ENCODE results near the gene PIEZO1. TPM values are rescaled to one million over a fixed set of nuclear protein-coding genes. Genes with fewer than 3 reads are reported as not detected.

The PIEZO1 gene
- total and polyA plus RNA-seq, 2 donors (not counting 3 experiments of a cell fraction or from before 2014, with no cell fraction given), result 298 to 322 TPM

GRCh38 chr16:88695218-88695617, 89.8 kb downstream of the PIEZO1 start:
- ChIA-PET CTCF (interaction anchor here (1.4 kb wide), 1 partner anchor 33 kb away, joined by 4 read pairs; the partner anchor contains the start of gene MVD), POLR2A (no interaction called here)
- TF ChIP-seq POLR2A (IDR thresholded peaks at IDR 0.05; ENCODE audit: low read depth, low read length), result no peak
- no peak for TF ChIP-seq JUN (IDR thresholded peaks at IDR 0.05; ENCODE audit: borderline replicate concordance, insufficient read depth, insufficient read length, low read depth)
- BruUV-seq (replicated peaks), result no TSS peak
- Histone ChIP-seq H3K4me3 (replicated peaks in 1 of 3; ENCODE audit: insufficient read depth in 1 of 3, low read depth in 1 of 3, low read length in 3 of 3) (no peak overlapping the region), H3K27ac (ENCODE audit: insufficient read depth, low read depth, low read length) (no peak overlapping the region), H2AFZ (ENCODE audit: low read depth, low read length) (no peak overlapping the region), H3K4me1 (ENCODE audit: control insufficient read depth, extremely low read depth, insufficient read depth, low read length) (peaks cover 2% of the 10 kb centered on the region), H3K4me2 (ENCODE audit: insufficient read depth, low read length) (no peak overlapping the region), H3K36me3 (ENCODE audit: control insufficient read depth in 2 of 2, extremely low read depth in 1 of 2, insufficient read depth in 2 of 2, low read length in 2 of 2) (peaks cover 4 to 21% of the 10 kb centered on the region in 2 experiments), H3K9ac (replicated peaks; ENCODE audit: extremely low read depth, insufficient read depth, low read length) (no peak overlapping the region), H3K79me2 (ENCODE audit: control insufficient read depth, insufficient read depth, low read length) (no peaks in the 10 kb centered on the region), H3K9me3 (replicated peaks; ENCODE audit: control insufficient read depth, insufficient read depth, low read length) (no peaks in the 10 kb centered on the region), H3K9me1 (replicated peaks; ENCODE audit: control insufficient read depth, extremely low read depth, insufficient read depth, low read length) (no peaks in the 10 kb centered on the region), H3K27me3 (ENCODE audit: control insufficient read depth in 2 of 2, insufficient read depth in 2 of 2, low read length in 2 of 2) (no peaks in the 10 kb centered on the region), H4K20me1 (replicated peaks; ENCODE audit: control insufficient read depth, extremely low read depth, insufficient read depth, low read length) (no peaks in the 10 kb centered on the region)
- FAIRE-seq, result no peak
- dilution Hi-C loops (cut with MboI; ENCODE audit: extremely low pct_ligation_motif_present, low sequenced_read_pairs), result no loop called here
- no peak for DNase-seq (ENCODE audit: low read depth, low spot score)
- intact Hi-C loops (cut with micrococcal nuclease), result no loop called here

- peaks cover 4 to 16% of the 10 kb centered on the region in 2 experiments for H3K36me3 ChIP-seq (ENCODE audit: control insufficient read depth in 2 of 2, extremely low read depth in 1 of 2, insufficient read depth in 2 of 2, low read length in 2 of 2)
- no TSS peak for BruUV-seq (replicated peaks)
Observed at GRCh38 chr16:88694221-88695087, 90.6 kb downstream of the PIEZO1 start.

More at GRCh38 chr16:88694221-88695087, 90.6 kb downstream of the PIEZO1 start:
- ChIA-PET CTCF (no interaction called here), POLR2A (no interaction called here)
- Histone ChIP-seq H3K4me1 (ENCODE audit: control insufficient read depth, extremely low read depth, insufficient read depth, low read length) (no peaks in the 10 kb centered on the region), H3K9ac (replicated peaks; ENCODE audit: extremely low read depth, insufficient read depth, low read length) (no peak overlapping the region), H4K20me1 (replicated peaks; ENCODE audit: control insufficient read depth, extremely low read depth, insufficient read depth, low read length) (no peaks in the 10 kb centered on the region), H3K9me3 (replicated peaks; ENCODE audit: control insufficient read depth, insufficient read depth, low read length) (no peaks in the 10 kb centered on the region), H3K9me1 (replicated peaks; ENCODE audit: control insufficient read depth, extremely low read depth, insufficient read depth, low read length) (no peaks in the 10 kb centered on the region), H3K4me2 (ENCODE audit: insufficient read depth, low read length) (no peak overlapping the region), H2AFZ (ENCODE audit: low read depth, low read length) (no peak overlapping the region), H3K79me2 (ENCODE audit: control insufficient read depth, insufficient read depth, low read length) (no peaks in the 10 kb centered on the region), H3K4me3 (replicated peaks in 1 of 3; ENCODE audit: insufficient read depth in 1 of 3, low read depth in 1 of 3, low read length in 3 of 3) (no peak overlapping the region), H3K27ac (ENCODE audit: insufficient read depth, low read depth, low read length) (no peak overlapping the region), H3K27me3 (ENCODE audit: control insufficient read depth in 2 of 2, insufficient read depth in 2 of 2, low read length in 2 of 2) (no peaks in the 10 kb centered on the region)
- dilution Hi-C loops (cut with MboI; ENCODE audit: extremely low pct_ligation_motif_present, low sequenced_read_pairs) (no loop called here), intact Hi-C loops (cut with micrococcal nuclease) (no loop called here)
- DNase-seq (ENCODE audit: low read depth, low spot score) (no peak), FAIRE-seq (no peak)
- TF ChIP-seq, protein P1, sequence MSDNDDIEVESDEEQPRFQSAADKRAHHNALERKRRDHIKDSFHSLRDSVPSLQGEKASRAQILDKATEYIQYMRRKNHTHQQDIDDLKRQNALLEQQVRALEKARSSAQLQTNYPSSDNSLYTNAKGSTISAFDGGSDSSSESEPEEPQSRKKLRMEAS (IDR thresholded peaks at IDR 0.05; ENCODE audit: insufficient read depth, insufficient read length), result no peak
- TF ChIP-seq POLR2AphosphoS5 (IDR thresholded peaks at IDR 0.05; ENCODE audit: insufficient read depth, low read depth, low read length) (no peak), GATA2 (IDR thresholded peaks at IDR 0.05; ENCODE audit: insufficient read depth, insufficient read length, low read depth, low read length) (no peak), CTCF (IDR thresholded peaks at IDR 0.05; ENCODE audit: extremely low read depth in 1 of 2, insufficient read depth in 1 of 2, low read depth in 1 of 2, low read length in 2 of 2) (no peak), EZH2 (IDR thresholded peaks at IDR 0.05; ENCODE audit: borderline replicate concordance, low read depth, low read length, severe bottlenecking) (no peak), JUN (IDR thresholded peaks at IDR 0.05; ENCODE audit: borderline replicate concordance, insufficient read depth, insufficient read length, low read depth) (no peak), MYC (IDR thresholded peaks at IDR 0.05; ENCODE audit: low read depth, low read length) (no peak), FOS (IDR thresholded peaks at IDR 0.05; ENCODE audit: borderline replicate concordance, insufficient read depth, low read length) (no peak), POLR2A (IDR thresholded peaks at IDR 0.05; ENCODE audit: low read depth, low read length) (no peak)
